ENCODE data around the gene CCDC69. TPM values are rescaled to one million over a fixed set of nuclear protein-coding genes. Genes with fewer than 3 reads are reported as not detected.

The CCDC69 gene
- total and polyA plus RNA-seq, 10 of the 15 experiments (the other 5 are each of a cell fraction or from before 2014, with no cell fraction given) = 13.5 to 106 (median 70.1) TPM

DNA sequence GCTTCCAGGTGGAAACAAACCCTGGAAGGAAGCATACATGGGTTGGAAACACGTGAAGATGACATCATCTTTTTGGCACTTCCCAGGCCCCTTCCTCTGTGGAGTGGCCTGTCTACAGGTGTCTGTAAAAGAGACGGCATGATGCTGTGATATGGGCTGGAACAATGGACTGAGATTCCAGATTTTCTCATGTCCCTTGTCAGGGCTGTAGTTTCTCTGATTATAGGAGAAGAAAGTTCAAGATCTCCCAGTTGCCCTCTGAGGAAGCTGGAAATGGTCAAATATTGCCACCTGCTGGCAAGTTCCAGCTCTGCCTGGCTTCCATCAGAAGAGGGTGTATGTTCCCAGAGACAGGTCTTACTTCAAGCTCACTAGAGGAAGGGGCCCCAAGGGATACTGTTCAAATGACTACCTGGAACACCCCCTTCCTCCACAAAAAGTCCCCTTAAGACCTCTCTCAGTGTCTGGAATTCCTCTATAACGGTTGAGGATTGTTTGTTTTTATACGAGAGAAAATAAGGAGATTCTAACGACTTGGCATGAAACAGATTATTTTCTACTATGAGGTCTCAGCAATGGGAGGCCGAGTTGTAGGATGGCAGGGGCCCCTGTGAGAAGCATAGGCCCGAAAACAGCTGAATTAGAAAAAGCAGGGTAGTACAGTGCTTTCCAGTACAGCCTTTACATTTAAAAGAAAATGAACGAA, 59.1 kb downstream of the CCDC69 start (continued):
- TF ChIP-seq, protein P1, sequence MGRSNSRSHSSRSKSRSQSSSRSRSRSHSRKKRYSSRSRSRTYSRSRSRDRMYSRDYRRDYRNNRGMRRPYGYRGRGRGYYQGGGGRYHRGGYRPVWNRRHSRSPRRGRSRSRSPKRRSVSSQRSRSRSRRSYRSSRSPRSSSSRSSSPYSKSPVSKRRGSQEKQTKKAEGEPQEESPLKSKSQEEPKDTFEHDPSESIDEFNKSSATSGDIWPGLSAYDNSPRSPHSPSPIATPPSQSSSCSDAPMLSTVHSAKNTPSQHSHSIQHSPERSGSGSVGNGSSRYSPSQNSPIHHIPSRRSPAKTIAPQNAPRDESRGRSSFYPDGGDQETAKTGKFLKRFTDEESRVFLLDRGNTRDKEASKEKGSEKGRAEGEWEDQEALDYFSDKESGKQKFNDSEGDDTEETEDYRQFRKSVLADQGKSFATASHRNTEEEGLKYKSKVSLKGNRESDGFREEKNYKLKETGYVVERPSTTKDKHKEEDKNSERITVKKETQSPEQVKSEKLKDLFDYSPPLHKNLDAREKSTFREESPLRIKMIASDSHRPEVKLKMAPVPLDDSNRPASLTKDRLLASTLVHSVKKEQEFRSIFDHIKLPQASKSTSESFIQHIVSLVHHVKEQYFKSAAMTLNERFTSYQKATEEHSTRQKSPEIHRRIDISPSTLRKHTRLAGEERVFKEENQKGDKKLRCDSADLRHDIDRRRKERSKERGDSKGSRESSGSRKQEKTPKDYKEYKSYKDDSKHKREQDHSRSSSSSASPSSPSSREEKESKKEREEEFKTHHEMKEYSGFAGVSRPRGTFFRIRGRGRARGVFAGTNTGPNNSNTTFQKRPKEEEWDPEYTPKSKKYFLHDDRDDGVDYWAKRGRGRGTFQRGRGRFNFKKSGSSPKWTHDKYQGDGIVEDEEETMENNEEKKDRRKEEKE (IDR thresholded peaks at IDR 0.05) = no peak

DNA sequence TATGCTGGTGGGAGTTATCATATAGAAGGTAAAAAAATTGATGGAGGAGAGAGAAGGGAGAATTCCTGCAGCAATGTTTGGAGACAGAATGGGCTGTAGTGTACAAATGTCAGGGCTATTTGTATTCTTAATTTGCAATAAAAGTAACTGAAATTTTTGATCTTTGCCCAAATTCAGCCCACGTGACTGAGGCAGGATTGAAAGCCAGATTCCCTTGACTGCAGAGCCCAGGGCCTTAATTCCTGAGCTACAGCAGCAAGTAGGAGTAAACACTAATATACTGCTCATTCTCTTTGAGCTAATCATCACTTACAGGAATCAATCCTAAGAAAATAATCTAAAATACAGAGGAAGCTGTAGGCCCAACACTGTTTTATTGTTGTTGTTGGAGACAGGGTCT, 61.1 kb downstream of the CCDC69 start:
- Histone ChIP-seq H2AFZ (ENCODE audit: control insufficient read depth, low read depth, low read length) (no peak overlapping the region), H4K20me1 (ENCODE audit: control insufficient read depth, insufficient read depth) (no peaks in the 10 kb centered on the region), H3K79me2 (ENCODE audit: control insufficient read depth, insufficient read depth, low read length) (peaks cover 10% of the 10 kb centered on the region), H3K27ac (ENCODE audit: control insufficient read depth, insufficient read depth) (no peak overlapping the region), H3K27me3 (replicated peaks in 1 of 2; ENCODE audit: control insufficient read depth in 2 of 2, insufficient read depth in 2 of 2, low read length in 1 of 2) (no peaks in the 10 kb centered on the region), H3K4me1 (ENCODE audit: control insufficient read depth, insufficient read depth, low read length) (peaks cover 18% of the 10 kb centered on the region), H3K4me3 (no peak overlapping the region), H3K4me2 (ENCODE audit: control insufficient read depth, insufficient read depth) (no peak overlapping the region), H3K9ac (ENCODE audit: control insufficient read depth, insufficient read depth, low read length) (no peak overlapping the region), H3K9me3 (replicated peaks; ENCODE audit: control insufficient read depth, insufficient read depth, low read length) (no peaks in the 10 kb centered on the region), H3K36me3 (ENCODE audit: control insufficient read depth in 2 of 2, insufficient read depth in 2 of 2, low read length in 1 of 2) (no peaks in the 10 kb centered on the region)
- SMC1A ChIA-PET (ENCODE audit: uncharacterized antibody, unreplicated experiment) = interaction anchor here (0.7 to 35.3 kb wide), 16 partner anchors 9 to 362 kb away, joined by 3 to 1132 read pairs (median 16); no protein-coding TSS in a partner anchor
- no peak for ATAC-seq
- BruUV-seq (replicated peaks) = no TSS peak
- TF ChIP-seq STAT3 (IDR thresholded peaks at IDR 0.05; ENCODE audit: low read depth, low read length) (no peak), YBX1 (IDR thresholded peaks at IDR 0.05) (no peak), NR2C2 (IDR thresholded peaks at IDR 0.05; ENCODE audit: borderline replicate concordance, control insufficient read depth, insufficient read length, low read depth) (no peak), RBBP5 (conservative IDR thresholded peaks at IDR 0.05) (no peak)
- TF ChIP-seq, protein P2, sequence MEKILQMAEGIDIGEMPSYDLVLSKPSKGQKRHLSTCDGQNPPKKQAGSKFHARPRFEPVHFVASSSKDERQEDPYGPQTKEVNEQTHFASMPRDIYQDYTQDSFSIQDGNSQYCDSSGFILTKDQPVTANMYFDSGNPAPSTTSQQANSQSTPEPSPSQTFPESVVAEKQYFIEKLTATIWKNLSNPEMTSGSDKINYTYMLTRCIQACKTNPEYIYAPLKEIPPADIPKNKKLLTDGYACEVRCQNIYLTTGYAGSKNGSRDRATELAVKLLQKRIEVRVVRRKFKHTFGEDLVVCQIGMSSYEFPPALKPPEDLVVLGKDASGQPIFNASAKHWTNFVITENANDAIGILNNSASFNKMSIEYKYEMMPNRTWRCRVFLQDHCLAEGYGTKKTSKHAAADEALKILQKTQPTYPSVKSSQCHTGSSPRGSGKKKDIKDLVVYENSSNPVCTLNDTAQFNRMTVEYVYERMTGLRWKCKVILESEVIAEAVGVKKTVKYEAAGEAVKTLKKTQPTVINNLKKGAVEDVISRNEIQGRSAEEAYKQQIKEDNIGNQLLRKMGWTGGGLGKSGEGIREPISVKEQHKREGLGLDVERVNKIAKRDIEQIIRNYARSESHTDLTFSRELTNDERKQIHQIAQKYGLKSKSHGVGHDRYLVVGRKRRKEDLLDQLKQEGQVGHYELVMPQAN (conservative IDR thresholded peaks at IDR 0.05) = no peak
- WGBS (ENCODE audit: insufficient coverage, insufficient replicate concordance, low lambda C conversion rate, missing lambda C conversion rate) = 80% methylated on average over 1 of the region's 1 CpG
- no peak for DNase-seq (ENCODE audit: low read depth, low spot score)
- CTCF ChIA-PET = interaction anchor here (0.6 to 40.1 kb wide), 11 partner anchors 9 to 361 kb away, joined by 3 to 1107 read pairs (median 19); no protein-coding TSS in a partner anchor
- RAD21 ChIA-PET (ENCODE audit: unreplicated experiment) = interaction anchor here (0.7 to 9.1 kb wide), 16 partner anchors 17 to 361 kb away, joined by 3 to 306 read pairs (median 6); no protein-coding TSS in a partner anchor
- intact Hi-C loops (cut with micrococcal nuclease; ENCODE audit: unreplicated experiment) = no loop called here
- in situ Hi-C loops (cut with MboI) = loop anchor here (5.0 to 10.0 kb wide), 3 partner anchors 40 to 368 kb away; no protein-coding TSS in a partner anchor
- POLR2A ChIA-PET = interaction anchor here (1.0 to 2.4 kb wide), 6 partner anchors 8 to 111 kb away, joined by 3 to 10 read pairs (median 5); no protein-coding TSS in a partner anchor
- FAIRE-seq = no peak

Measured in GM12878 (cell line).